ENCODE measurements around the gene CPT1B. TPM values are rescaled to one million over a fixed set of nuclear protein-coding genes. Genes with fewer than 3 reads are reported as not detected.

The CPT1B gene
- total RNA-seq, 1 donor from 2014 or later = 32.7 TPM

GRCh38 chr22:50599816-50600455 is 21.7 kb upstream of the CPT1B start:
- no peak for TF ChIP-seq EZH2 (IDR thresholded peaks at IDR 0.05; ENCODE audit: insufficient read depth, low read length)
- TF ChIP-seq, protein P1, sequence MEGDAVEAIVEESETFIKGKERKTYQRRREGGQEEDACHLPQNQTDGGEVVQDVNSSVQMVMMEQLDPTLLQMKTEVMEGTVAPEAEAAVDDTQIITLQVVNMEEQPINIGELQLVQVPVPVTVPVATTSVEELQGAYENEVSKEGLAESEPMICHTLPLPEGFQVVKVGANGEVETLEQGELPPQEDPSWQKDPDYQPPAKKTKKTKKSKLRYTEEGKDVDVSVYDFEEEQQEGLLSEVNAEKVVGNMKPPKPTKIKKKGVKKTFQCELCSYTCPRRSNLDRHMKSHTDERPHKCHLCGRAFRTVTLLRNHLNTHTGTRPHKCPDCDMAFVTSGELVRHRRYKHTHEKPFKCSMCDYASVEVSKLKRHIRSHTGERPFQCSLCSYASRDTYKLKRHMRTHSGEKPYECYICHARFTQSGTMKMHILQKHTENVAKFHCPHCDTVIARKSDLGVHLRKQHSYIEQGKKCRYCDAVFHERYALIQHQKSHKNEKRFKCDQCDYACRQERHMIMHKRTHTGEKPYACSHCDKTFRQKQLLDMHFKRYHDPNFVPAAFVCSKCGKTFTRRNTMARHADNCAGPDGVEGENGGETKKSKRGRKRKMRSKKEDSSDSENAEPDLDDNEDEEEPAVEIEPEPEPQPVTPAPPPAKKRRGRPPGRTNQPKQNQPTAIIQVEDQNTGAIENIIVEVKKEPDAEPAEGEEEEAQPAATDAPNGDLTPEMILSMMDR (IDR thresholded peaks at IDR 0.05; ENCODE audit: insufficient read depth, low read depth, low read length) = no peak
- Histone ChIP-seq H3K27ac (ENCODE audit: low read depth, low read length) (no peak overlapping the region), H3K9ac (ENCODE audit: low read length) (no peak overlapping the region), H3K4me3 (ENCODE audit: insufficient read depth, low read depth, low read length) (no peak overlapping the region), H3K9me3 (ENCODE audit: insufficient read depth, low read depth, low read length) (no peaks in the 10 kb centered on the region), H2AFZ (ENCODE audit: low read depth, low read length) (no peak overlapping the region), H3K36me3 (ENCODE audit: insufficient read depth, low read length) (no peaks in the 10 kb centered on the region), H3K79me2 (ENCODE audit: insufficient read depth, low read length) (no peaks in the 10 kb centered on the region), H3K27me3 (ENCODE audit: insufficient read depth, low read length) (peaks cover 18% of the 10 kb centered on the region), H3K4me1 (ENCODE audit: insufficient read depth, low read length) (no peaks in the 10 kb centered on the region), H3K4me2 (ENCODE audit: low read length) (peak overlapping the region; percentile 57), H4K20me1 (ENCODE audit: insufficient read depth, low read length) (no peaks in the 10 kb centered on the region)
- Mint-ChIP-seq H3K36me3 (ENCODE audit: low read depth, unreplicated experiment) (peaks cover 24% of the 10 kb centered on the region), H3K27ac (ENCODE audit: unreplicated experiment) (no peak overlapping the region), H3K27me3 (ENCODE audit: low read depth, unreplicated experiment) (peaks cover 45% of the 10 kb centered on the region), H3K4me3 (ENCODE audit: unreplicated experiment) (peak overlapping the region; percentile 83), H3K4me1 (ENCODE audit: low read depth, unreplicated experiment) (peaks cover 10% of the 10 kb centered on the region), H3K9me3 (ENCODE audit: unreplicated experiment) (peaks cover 2% of the 10 kb centered on the region)
- FAIRE-seq (no peak), DNase-seq (ENCODE audit: low read depth) (no peak)

- no peak overlapping the region for H3K4me3 Mint-ChIP-seq (ENCODE audit: unreplicated experiment)
- Histone ChIP-seq H3K9me3 (ENCODE audit: insufficient read depth, low read depth, low read length) (no peaks in the 10 kb centered on the region), H3K4me2 (ENCODE audit: low read length) (no peak overlapping the region), H3K27me3 (ENCODE audit: insufficient read depth, low read length) (peaks cover 9% of the 10 kb centered on the region), H3K36me3 (ENCODE audit: insufficient read depth, low read length) (no peaks in the 10 kb centered on the region), H3K4me3 (ENCODE audit: insufficient read depth, low read depth, low read length) (no peak overlapping the region), H3K4me1 (ENCODE audit: insufficient read depth, low read length) (no peaks in the 10 kb centered on the region), H3K9ac (ENCODE audit: low read length) (no peak overlapping the region), H3K79me2 (ENCODE audit: insufficient read depth, low read length) (no peaks in the 10 kb centered on the region), H3K27ac (ENCODE audit: low read depth, low read length) (no peak overlapping the region), H2AFZ (ENCODE audit: low read depth, low read length) (no peak overlapping the region), H4K20me1 (ENCODE audit: insufficient read depth, low read length) (no peaks in the 10 kb centered on the region)
- H3K9me3 Mint-ChIP-seq (ENCODE audit: unreplicated experiment) = peaks cover 2% of the 10 kb centered on the region
- no peak for DNase-seq (ENCODE audit: low read depth)
- no peak for TF ChIP-seq EZH2 (IDR thresholded peaks at IDR 0.05; ENCODE audit: insufficient read depth, low read length)
- TF ChIP-seq, protein P1 (IDR thresholded peaks at IDR 0.05; ENCODE audit: insufficient read depth, low read depth, low read length) = no peak
- no peak for FAIRE-seq
- no peak overlapping the region for H3K27ac Mint-ChIP-seq (ENCODE audit: unreplicated experiment)
- peaks cover 32% of the 10 kb centered on the region for H3K27me3 Mint-ChIP-seq (ENCODE audit: low read depth, unreplicated experiment)
- peaks cover 21% of the 10 kb centered on the region for H3K36me3 Mint-ChIP-seq (ENCODE audit: low read depth, unreplicated experiment)
- peaks cover 7% of the 10 kb centered on the region for H3K4me1 Mint-ChIP-seq (ENCODE audit: low read depth, unreplicated experiment)
Measured at GRCh38 chr22:50597097-50597496, 18.9 kb upstream of the CPT1B start.

GRCh38 chr22:50595189-50595588 is 17.0 kb upstream of the CPT1B start:
- DNase-seq (ENCODE audit: low read depth) (no peak), FAIRE-seq (no peak)
- peaks cover 6% of the 10 kb centered on the region for H3K27me3 ChIP-seq (ENCODE audit: insufficient read depth, low read length)
- H3K27ac Mint-ChIP-seq (ENCODE audit: unreplicated experiment) = no peak overlapping the region
- no peaks in the 10 kb centered on the region for H3K9me3 ChIP-seq (ENCODE audit: insufficient read depth, low read depth, low read length)
- H3K9ac ChIP-seq (ENCODE audit: low read length) = no peak overlapping the region
- no peak for TF ChIP-seq EZH2 (IDR thresholded peaks at IDR 0.05; ENCODE audit: insufficient read depth, low read length)
- TF ChIP-seq, protein P1 (IDR thresholded peaks at IDR 0.05; ENCODE audit: insufficient read depth, low read depth, low read length) = no peak
- no peaks in the 10 kb centered on the region for H4K20me1 ChIP-seq (ENCODE audit: insufficient read depth, low read length)
- H3K79me2 ChIP-seq (ENCODE audit: insufficient read depth, low read length) = no peaks in the 10 kb centered on the region
- no peaks in the 10 kb centered on the region for H3K4me1 ChIP-seq (ENCODE audit: insufficient read depth, low read length)
- peaks cover 20% of the 10 kb centered on the region for H3K36me3 Mint-ChIP-seq (ENCODE audit: low read depth, unreplicated experiment)
- peak overlapping the region; percentile 40 for H3K4me3 Mint-ChIP-seq (ENCODE audit: unreplicated experiment)
- no peak overlapping the region for H3K4me3 ChIP-seq (ENCODE audit: insufficient read depth, low read depth, low read length)
- no peaks in the 10 kb centered on the region for H3K36me3 ChIP-seq (ENCODE audit: insufficient read depth, low read length)
- H2AFZ ChIP-seq (ENCODE audit: low read depth, low read length) = no peak overlapping the region
- H3K4me2 ChIP-seq (ENCODE audit: low read length) = no peak overlapping the region
- no peak overlapping the region for H3K27ac ChIP-seq (ENCODE audit: low read depth, low read length)
- H3K27me3 Mint-ChIP-seq (ENCODE audit: low read depth, unreplicated experiment) = peaks cover 28% of the 10 kb centered on the region
- peaks cover 5% of the 10 kb centered on the region for H3K4me1 Mint-ChIP-seq (ENCODE audit: low read depth, unreplicated experiment)
- H3K9me3 Mint-ChIP-seq (ENCODE audit: unreplicated experiment) = peaks cover 2% of the 10 kb centered on the region
